Kasumi-1 (cell line): ENCODE data around the gene ATP6V0D1.
"Not testable (repeated sequence)": the region's sequence is repeated elsewhere in the genome, so short reads cannot be mapped to it uniquely, and the experiment has no call there.

Source experiments
- DNase-seq, 2 experiments: peaks; one replicate each; lab custom pipeline; 2025; lab: John Stamatoyannopoulos, UW

Gene ATP6V0D1

DNA sequence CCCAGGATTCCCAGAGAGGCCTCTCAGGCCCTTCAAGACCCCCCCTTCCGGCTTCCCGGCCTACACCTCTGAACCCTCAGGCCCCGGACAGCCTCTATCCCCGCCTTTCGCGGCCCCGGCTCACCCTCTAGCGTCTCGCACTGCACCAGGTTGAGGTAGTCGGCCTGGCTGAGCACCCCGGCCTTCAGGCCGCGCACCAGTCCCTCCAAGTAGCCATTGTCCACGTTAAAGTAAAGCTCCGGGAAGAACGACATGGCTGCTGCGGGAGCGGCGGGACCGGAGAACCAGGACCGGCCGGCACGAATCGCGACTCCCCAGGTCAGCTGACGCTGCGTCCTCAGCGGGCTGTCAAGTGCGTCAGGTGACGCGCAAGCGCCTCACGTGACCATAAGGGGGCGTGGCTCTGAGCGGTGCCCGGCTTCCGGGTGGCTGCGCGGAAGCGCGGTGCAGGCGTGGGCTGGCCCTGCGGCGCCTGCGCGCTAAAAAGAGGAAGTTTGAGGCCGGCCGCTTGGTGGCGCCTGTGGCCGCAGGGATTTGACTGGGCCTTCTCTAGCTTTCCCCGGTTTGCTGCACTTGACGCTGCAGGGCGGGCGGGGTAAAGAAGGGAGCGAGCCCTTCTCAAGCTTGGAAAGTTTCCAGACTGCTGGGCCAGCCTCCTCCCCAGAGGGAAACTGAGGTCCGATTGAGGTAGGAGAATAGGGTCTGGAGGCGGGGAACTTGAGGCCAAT, at the start of gene ATP6V0D1:
ATP6V0D1 (minus strand) TSS at position 325 of the 728 bp plus-strand sequence; CDS start at position 254, 71 bp downstream.
- DNase-seq, result peak; percentile 92 to 94

DNA sequence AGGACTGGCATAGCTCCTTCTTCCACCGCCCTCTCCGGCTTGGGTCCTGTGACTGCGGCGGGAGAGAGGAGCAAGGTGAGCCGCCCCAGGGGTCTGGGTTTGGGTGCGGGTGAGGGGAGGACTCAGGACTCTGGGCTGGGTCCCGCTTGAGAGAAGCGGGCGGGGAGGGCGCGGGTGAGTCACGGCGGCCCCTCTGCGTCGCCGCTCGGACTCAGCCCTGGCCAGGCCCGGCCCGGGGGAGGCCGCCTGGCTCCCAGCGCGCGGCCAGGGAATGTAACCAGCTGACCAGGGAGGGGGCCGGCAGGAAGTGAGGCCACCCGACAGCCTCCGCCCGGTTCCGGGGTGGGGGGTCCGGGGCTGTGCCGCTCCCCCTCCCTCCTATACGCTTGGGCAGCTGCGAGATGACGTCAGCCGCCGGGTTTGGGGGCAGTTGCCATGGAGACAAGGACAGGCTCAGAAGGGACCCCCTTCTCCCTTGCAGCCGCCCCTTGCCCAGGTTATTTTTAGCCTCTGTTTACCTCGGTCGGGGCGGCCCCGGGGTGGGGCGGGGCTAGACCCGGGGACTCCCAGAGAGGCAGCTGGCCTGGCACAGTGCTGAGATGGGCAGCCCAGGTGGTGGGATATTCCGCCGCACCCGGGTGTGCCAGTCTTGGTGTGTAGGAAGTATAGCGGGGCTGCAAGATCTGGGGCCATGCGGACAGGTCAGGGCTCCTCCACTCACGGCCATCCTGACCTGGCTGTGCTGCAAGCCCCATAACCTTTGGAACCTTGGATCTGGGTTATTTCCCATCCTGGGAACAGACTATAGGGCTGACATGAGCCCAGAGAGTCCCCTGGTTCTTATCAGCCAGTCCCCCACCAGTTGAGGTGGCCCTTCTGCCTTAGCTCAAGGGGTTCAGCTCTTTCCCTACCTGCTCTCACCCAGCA, 49.3 kb upstream of the ATP6V0D1 start:
- no peak for DNase-seq

DNA sequence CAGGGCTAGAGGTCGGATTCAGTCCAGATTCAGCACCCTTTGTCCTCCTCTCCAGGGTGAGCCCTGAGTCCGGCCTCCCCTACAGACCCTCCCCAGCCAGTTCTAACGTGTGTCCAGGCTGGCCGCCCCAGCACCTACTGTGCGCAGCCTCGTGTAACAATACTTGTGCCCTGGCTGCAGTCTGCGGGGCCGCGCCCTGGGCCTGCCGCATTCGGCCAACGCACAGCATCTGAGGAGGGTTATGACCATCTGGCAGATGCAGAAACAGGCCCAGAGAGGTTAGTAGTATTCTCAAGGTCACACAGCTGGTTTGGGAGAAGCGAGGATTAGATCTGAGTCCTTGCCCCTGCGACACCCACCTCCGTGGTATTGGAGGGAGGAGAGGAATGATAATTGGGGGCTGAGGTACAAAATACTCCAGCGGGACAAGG, 48.6 kb upstream of the ATP6V0D1 start:
- DNase-seq, result no peak

DNA sequence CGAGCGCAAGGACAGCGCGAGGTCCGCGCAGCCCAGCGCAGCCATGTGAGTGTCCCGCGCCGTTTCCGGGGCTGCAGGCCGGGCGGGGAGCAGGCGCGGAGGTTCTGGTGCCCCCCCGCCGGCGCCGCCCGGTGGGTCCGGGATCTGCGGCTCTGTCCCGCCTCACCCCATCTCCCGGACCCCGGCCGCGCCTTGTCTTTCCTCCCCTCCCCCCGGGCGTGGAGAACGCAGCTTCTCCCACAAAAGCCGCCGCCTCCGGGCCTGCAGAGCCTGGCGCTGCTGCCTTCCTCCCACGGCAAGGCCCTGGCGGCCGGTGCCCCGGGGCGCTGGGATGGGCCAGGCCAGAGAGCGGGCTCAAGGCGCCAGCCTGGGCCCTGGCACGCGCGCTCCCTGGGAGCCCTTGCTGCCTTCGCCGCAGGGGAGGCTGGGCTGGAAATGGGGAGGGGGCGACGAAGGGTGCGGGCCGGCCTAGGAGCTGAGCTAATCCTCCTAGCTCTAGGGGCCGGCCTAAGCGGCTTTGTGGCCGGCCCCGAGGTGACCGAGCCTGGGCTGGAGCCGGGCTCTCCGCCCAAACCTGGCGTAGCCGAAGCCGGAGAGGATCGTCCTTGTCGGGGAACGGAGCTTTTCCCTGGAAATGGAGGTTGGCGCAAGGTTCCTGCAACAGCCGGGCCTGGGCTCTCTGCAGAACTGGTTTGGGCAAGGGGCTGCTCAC, 48.1 kb upstream of the ATP6V0D1 start:
- DNase-seq, result no peak

DNA sequence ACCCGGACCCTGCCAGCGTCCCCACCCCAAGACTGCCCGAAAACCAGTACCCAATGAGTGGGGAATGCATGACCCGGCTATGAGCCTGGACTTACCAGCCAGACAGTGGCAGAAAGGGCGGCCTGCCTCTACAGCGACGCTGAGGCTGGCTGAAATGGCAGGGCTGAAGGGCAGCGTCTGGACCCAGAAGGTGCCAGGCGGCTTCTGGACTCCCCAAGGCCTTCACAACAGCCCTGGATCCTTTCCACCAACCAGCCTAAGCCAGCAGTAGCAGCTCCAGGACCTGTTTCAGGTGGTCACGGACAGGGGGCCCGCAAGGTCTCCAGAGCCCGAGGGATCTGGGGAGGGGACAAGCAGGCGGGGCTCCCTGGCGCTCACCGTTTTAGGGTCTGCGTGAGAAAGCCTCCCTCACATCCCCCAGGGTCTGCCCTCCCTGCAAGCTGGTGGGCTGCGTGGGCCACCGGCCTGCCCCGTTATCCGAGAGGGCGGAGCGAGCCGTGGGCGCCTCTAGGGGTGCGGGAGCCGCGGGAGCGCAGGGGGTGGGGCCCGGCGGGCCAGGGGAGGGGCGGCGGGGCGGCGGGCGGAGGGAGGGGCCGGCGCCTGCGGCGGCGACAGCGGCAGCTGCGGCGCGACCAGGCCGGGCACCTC, 47.4 kb upstream of the ATP6V0D1 start, which contains the start of gene RIPOR1:
RIPOR1 (plus strand) TSS at position 608 of the 648 bp plus-strand sequence. CDS start 9,618 bp downstream, outside the sequence.
- DNase-seq, result no peak

DNA sequence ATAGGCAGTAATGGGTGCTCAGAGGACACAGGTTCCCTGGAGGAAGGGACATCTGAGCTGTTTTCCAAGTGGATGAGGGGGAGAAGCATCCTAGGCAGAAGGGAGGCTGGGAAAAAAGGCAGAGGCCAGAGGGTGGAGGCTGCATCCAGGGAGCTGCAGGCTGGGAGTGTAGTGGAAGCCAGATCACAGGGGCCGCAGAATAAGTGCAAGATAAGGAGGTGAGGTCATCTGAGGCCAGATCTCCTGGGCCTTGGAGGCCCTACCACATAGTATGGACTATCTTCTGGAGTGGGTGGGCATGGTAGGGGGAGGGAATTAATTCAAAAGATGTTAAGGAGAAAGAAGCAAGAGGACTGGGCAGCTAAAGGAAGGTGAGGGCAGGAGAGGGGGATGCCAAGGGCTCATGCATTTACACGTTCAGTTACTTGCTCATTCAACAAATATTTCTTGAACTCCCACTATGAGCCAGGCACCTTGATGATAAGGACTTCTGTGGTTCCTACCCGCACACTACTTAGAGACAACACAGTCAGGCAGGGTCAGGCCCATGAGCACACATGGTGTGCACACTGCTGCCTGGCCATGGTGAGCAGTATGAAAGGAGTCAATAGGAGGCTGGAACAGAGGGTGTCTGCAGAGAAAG, 45.3 kb upstream of the ATP6V0D1 start:
- no peak for DNase-seq

DNA sequence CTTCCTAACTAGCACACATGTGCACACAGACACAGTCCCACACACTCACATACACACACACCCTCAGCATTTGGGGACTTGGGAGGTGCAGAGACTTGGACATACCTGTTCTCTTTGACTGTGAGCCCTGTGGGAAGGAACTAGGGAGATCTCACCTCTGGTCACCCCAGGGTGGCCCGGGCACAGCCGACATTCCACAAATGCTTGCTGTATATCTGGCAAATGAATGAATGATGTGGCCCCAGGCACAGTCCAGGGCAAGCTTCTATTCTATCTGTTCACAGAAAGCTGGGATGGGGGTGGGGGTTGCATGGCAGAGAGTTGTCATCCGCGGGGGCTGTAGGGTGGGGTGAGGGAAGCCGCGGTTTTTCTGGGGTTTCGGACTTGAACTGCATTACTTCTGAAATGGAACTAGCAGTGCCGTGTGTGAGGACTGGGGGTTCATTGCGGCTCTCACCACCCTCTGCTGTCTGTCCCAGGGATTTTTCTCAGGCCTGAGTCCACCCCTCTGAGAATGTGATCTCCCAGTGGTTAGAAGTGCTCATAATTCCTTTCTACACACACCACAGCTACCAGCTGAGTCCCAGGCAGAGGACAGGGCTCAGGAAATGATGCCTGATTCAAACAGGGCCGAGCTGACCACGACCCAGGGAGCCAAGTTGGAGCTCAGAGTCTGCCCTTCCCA, 44.4 kb upstream of the ATP6V0D1 start:
- peak in 1 of 2 experiments; percentile 15 for DNase-seq

DNA sequence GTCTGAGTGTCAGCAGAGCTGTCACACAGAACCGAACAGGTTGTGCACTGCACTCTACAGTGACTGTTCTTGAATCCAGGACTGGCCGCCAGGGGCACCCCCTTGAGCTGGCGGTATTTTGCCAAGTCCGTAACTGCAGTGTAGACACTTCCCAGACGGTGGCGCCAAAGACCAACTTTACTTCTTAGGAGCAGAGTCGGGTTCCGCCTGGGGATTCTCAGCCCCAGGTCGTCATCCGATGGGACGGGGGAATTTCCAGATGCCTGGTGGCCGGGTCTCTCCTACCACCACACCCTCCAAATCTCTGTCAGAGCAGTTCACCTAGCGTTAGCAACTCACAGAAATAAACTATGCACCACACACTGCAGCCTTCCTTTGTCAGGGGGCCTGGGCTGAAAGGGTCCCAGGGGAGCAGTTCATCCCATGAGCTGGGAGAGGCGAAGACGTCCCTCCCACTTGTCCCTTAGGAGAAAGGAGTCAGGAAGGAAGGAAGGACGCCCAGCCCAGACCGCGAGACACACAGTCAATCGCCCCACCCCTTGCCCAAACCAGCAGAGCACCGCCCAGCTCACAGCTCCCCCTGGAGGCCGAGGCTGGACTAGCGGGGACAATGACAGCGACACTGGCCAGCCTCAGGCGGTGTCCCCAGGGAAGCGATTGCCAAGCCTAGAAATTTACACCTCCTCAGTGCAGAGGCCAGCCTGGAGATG, 40.3 kb upstream of the ATP6V0D1 start:
- DNase-seq, result peak; percentile 93 to 97

DNA sequence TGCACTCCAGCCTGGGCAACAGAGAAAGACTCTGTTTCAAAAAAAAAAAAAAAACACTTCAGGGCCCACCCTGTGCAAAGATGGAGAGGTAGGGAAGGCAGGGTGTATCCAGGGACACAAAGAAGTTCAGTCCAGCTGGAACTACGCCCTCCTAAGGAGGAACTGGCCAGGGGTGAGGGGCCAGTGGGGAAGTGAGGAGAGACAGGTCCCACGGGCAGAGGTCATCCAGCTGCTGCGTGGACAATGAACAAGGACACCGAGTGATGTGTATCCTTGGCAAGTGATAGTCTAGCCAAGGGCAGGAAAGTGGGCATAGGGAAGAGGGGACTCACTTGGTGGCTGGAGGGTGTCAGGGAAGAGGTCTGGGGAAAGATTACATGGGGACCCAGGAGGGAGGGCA, 38.3 kb upstream of the ATP6V0D1 start:
- DNase-seq, result no peak

DNA sequence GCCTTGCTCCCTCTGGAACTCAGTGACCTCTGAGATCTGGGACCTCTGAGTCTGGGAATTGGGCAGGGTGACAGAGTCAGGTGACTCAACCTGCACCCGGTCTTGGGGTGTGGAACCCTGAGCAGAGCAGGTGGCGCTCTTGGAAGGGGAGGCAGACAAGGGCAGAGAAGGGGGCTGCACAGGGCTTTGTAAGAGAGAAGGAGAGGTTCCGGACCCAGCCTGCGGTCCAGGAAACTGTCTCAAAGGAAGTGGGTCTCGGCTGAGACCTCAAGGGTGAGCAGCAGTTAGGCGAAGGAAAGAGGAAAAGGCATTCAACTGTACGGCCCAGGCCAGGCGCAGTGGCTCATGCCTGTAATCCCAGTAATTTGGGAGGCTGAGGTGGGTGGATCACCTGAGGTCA, 37.7 kb upstream of the ATP6V0D1 start:
- no peak for DNase-seq

DNA sequence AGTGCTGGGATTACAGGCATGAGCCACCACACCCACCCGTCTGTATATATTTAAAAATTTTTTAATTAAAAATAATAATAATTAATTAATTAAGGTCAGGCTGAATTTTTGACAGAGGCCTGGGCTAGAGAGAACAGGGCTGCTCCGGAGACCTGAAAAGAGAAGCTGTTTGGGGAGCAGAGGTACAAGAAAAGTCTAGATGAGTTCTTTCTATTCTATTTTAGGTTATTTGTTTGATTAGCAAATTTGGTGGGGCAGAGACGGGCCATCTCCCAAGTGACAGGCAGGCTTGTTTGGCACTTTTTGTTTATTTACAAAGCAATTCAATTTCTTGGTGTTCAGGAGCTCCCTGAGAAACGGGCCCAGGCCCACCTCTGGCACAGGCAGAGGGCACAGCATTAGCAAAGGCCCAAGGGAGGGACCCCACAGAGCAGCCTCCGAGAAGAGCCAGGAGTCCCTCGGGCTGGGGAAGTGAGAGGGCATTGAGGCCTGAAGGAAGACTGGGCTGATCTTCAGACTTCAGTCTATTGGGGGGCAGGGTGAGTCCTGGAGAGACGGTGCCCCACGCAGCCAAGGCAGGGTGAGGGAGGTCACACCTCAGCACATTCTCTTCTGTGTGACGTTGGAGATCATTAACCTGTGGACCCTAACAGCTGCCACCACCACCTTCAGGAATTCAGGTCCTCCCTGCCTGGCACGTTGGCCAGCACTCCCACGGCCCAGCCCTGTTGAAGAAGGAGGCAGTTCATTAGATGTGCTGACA, 36.9 kb upstream of the ATP6V0D1 start:
- DNase-seq, result no peak

DNA sequence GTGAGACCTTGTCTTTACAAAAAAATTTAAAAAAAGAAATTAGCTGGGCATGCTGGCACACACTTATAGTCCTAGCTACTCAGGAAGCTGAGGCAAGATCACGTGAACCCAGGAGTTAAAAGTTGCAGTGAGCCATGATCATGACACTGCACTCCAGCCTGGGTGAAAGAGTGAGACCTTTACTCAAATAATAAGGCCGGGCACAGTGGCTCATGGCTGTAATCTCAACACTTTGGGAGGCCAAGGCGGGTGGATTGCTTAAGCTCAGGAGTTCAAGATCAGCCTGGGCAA, 36.1 kb upstream of the ATP6V0D1 start:
- no peak for DNase-seq

DNA sequence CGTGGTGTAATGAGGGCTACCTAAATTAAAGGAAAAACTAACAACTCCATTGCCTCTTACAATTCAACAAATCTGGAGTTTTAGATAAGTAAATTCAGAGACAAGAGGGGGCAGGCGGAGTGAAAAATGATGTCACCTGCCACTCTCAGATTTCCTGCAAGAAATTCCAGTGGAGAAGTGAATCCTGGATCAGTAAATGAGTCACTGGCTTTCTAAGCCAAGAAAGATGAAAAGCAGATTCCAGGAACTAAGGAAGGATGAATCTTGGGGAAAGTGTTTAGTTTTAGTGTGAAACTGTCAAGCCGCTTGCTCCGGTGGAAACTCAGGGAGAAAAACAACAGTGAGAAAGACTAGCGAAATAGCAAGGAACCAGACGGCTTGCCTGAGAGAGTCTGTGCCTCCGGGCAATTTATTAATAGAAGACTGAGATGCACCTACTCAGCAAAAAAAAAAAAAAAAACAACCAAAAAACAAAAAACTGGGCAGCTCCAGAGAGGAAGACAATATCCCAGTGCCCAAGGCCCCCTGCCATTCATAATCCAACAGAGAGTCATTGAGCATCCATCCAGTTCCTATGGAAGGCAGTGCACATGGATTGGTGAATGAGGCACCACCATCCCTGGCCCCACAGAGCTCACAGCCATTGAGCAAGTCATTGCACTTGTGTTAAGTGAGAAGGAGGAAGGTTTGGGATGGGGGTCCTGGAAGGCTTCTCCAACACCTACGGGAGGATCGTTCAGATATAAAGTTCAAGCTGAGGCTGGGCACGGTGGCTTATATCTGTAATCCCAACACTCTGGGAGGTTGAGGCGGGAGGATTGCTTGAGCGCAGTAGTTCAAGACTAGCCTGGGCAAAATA, 35.6 kb upstream of the ATP6V0D1 start:
- DNase-seq, result no peak

DNA sequence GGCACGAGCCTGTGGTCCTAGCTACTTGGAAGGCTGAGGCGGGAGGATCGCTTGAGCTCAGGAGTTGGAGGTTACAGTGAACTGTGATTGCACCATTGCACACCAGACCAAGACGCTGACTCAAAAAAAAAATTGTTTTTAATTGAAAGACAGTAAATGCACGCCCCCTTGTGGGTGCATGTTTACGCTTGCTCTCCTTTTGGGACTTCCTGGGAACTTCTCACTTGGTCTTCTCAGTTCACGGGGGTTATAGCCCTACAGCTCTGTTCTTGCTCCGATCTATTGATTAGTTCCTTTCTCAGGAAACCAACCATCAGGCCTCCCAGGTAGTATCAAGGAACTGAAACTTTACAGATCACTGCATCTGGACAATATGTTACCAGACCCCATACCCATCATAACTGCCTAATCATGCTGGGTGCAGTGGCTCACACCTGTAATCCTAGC, 33.4 kb upstream of the ATP6V0D1 start:
- DNase-seq, result peak; percentile 90 to 95

DNA sequence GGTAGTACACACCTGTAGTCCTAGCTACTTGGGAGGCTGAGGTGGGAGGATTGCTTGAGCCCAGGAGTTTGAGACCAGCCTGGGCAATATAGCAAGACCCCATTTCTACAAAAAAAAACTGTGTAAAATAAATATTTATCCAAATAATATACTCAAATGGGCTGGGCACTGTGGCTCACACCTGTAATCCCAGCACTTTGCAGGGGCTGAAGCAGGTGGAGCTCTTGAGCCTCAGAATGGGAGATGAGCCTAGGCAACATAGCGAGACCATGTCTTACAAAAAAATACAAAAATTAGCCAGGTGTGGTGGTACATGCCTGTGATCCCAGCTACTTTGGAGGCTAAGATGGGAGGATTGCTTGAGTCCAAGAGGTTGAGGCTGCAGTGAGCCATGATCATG, 32.9 kb upstream of the ATP6V0D1 start:
- not testable (repeated sequence) for DNase-seq

DNA sequence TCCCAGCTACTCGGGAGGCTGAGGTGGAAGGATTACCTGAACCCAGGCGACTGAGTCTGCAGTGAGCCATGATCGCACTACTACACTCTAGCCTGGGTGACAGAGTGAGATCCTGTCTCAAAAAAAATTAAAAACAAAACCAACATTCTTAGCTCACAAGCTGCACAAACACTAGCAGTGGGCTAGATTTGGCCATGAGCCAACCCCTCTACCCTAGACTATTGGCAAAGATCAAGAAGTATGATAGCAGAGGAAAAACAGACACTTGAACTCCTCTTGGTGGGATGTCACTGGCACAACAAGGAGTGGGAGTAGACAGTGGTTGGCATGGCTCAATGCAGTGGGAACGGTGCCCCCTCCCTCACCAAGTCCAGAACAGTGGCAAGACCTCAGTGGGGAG, 28.1 kb upstream of the ATP6V0D1 start:
- DNase-seq, result no peak

DNA sequence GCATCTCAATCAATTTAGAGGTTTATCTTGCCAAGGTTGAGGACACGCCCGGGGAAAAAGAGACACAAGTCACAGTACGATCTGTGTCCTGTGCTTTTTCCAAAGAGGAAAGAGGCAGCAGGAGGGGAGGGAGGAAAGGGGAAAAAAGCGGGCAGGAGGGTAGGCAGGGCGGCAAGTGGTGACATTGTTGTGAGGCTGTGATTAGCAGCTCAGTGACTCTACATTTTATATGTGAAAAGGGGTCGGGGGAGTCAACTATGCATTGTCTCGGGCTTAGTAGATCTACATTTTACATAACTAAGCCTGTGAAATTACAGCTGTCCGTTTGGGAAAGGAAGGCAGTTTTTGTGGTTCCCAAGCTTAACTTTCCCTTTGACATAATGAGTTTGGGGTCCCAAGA, 25.5 kb upstream of the ATP6V0D1 start:
- DNase-seq, result no peak
